ENCODE results near the gene RHOD.

Gene RHOD

GRCh38 chr11:67055812-67056211 is 835 bp upstream of the RHOD start:
- Histone ChIP-seq H3K4me3 (ENCODE audit: low read depth in 1 of 5, low read length in 5 of 5) (peak overlapping the region; percentile 56 to 75 (median 67)), H3K4me1 (ENCODE audit: control insufficient read depth in 5 of 5, insufficient read depth in 5 of 5, low read length in 5 of 5) (peaks cover 0 to 22% (median 21%) of the 10 kb centered on the region in 5 donors), H3K36me3 (ENCODE audit: control insufficient read depth in 5 of 5, insufficient read depth in 5 of 5, low read length in 5 of 5) (no peaks in the 10 kb centered on the region), H3K27ac (ENCODE audit: low read depth, low read length) (no peak overlapping the region), H3K9me3 (ENCODE audit: control insufficient read depth in 5 of 5, low read length in 5 of 5) (no peaks in the 10 kb centered on the region), H3K27me3 (ENCODE audit: control insufficient read depth in 5 of 5, insufficient read depth in 4 of 5, low read length in 5 of 5) (peaks cover 0 to 10% (median 6%) of the 10 kb centered on the region in 5 donors), H3K9ac (ENCODE audit: low read length in 5 of 5) (peak overlapping the region in 2 of 5 donors; percentile 38 to 76)

GRCh38 chr11:67057205-67057672 is 592 bp downstream of the RHOD start:
- Histone ChIP-seq H3K4me3 (ENCODE audit: low read depth in 1 of 5, low read length in 5 of 5) (peak overlapping the region; percentile 53 to 75 (median 67)), H3K9me3 (ENCODE audit: control insufficient read depth in 5 of 5, low read length in 5 of 5) (no peaks in the 10 kb centered on the region), H3K36me3 (ENCODE audit: control insufficient read depth in 5 of 5, insufficient read depth in 5 of 5, low read length in 5 of 5) (no peaks in the 10 kb centered on the region), H3K4me1 (ENCODE audit: control insufficient read depth in 5 of 5, insufficient read depth in 5 of 5, low read length in 5 of 5) (peaks cover 0 to 22% (median 21%) of the 10 kb centered on the region in 5 donors), H3K9ac (ENCODE audit: low read length in 5 of 5) (peak overlapping the region in 4 of 5 donors; percentile 24 to 75 (median 72)), H3K27ac (ENCODE audit: low read depth, low read length) (peak overlapping the region; percentile 16), H3K27me3 (ENCODE audit: control insufficient read depth in 5 of 5, insufficient read depth in 4 of 5, low read length in 5 of 5) (peaks cover 0 to 5% (median under 1%) of the 10 kb centered on the region in 5 donors)

GRCh38 chr11:67058506-67058905 is 1.9 kb downstream of the RHOD start:
- H3K9me3 ChIP-seq (ENCODE audit: control insufficient read depth in 5 of 5, low read length in 5 of 5): no peaks in the 10 kb centered on the region
- no peak overlapping the region for H3K9ac ChIP-seq (ENCODE audit: low read length in 5 of 5)
- peaks cover 0 to 22% (median 21%) of the 10 kb centered on the region in 5 donors for H3K4me1 ChIP-seq (ENCODE audit: control insufficient read depth in 5 of 5, insufficient read depth in 5 of 5, low read length in 5 of 5)
- peaks cover 0 to 2% (median 0%) of the 10 kb centered on the region in 5 donors for H3K27me3 ChIP-seq (ENCODE audit: control insufficient read depth in 5 of 5, insufficient read depth in 4 of 5, low read length in 5 of 5)
- H3K4me3 ChIP-seq (ENCODE audit: low read depth in 1 of 5, low read length in 5 of 5): no peak overlapping the region
- no peaks in the 10 kb centered on the region for H3K36me3 ChIP-seq (ENCODE audit: control insufficient read depth in 5 of 5, insufficient read depth in 5 of 5, low read length in 5 of 5)
- H3K27ac ChIP-seq (ENCODE audit: low read depth, low read length): no peak overlapping the region

GRCh38 chr11:67059671-67060070 is 3.0 kb downstream of the RHOD start:
- Histone ChIP-seq H3K9me3 (ENCODE audit: control insufficient read depth in 5 of 5, low read length in 5 of 5) (no peaks in the 10 kb centered on the region), H3K27me3 (ENCODE audit: control insufficient read depth in 5 of 5, insufficient read depth in 4 of 5, low read length in 5 of 5) (peaks cover 0 to 2% (median 0%) of the 10 kb centered on the region in 5 donors), H3K36me3 (ENCODE audit: control insufficient read depth in 5 of 5, insufficient read depth in 5 of 5, low read length in 5 of 5) (no peaks in the 10 kb centered on the region), H3K9ac (ENCODE audit: low read length in 5 of 5) (no peak overlapping the region), H3K4me1 (ENCODE audit: control insufficient read depth in 5 of 5, insufficient read depth in 5 of 5, low read length in 5 of 5) (peaks cover 0 to 22% (median 21%) of the 10 kb centered on the region in 5 donors), H3K4me3 (ENCODE audit: low read depth in 1 of 5, low read length in 5 of 5) (no peak overlapping the region), H3K27ac (ENCODE audit: low read depth, low read length) (no peak overlapping the region)

- peaks cover 0 to 2% (median 0%) of the 10 kb centered on the region in 5 donors for H3K27me3 ChIP-seq (ENCODE audit: control insufficient read depth in 5 of 5, insufficient read depth in 4 of 5, low read length in 5 of 5)
- no peak overlapping the region for H3K9ac ChIP-seq (ENCODE audit: low read length in 5 of 5)
- H3K4me1 ChIP-seq (ENCODE audit: control insufficient read depth in 5 of 5, insufficient read depth in 5 of 5, low read length in 5 of 5): peaks cover 0 to 22% (median 21%) of the 10 kb centered on the region in 5 donors
- H3K27ac ChIP-seq (ENCODE audit: low read depth, low read length): no peak overlapping the region
- no peak overlapping the region for H3K4me3 ChIP-seq (ENCODE audit: low read depth in 1 of 5, low read length in 5 of 5)
- H3K36me3 ChIP-seq (ENCODE audit: control insufficient read depth in 5 of 5, insufficient read depth in 5 of 5, low read length in 5 of 5): no peaks in the 10 kb centered on the region
- H3K9me3 ChIP-seq (ENCODE audit: control insufficient read depth in 5 of 5, low read length in 5 of 5): no peaks in the 10 kb centered on the region
Observed at GRCh38 chr11:67060111-67060522, 3.5 kb downstream of the RHOD start.

- H3K4me3 ChIP-seq (ENCODE audit: low read depth in 1 of 5, low read length in 5 of 5): no peak overlapping the region
- no peak overlapping the region for H3K27ac ChIP-seq (ENCODE audit: low read depth, low read length)
- H3K27me3 ChIP-seq (ENCODE audit: control insufficient read depth in 5 of 5, insufficient read depth in 4 of 5, low read length in 5 of 5): no peaks in the 10 kb centered on the region
- no peak overlapping the region for H3K9ac ChIP-seq (ENCODE audit: low read length in 5 of 5)
- no peaks in the 10 kb centered on the region for H3K9me3 ChIP-seq (ENCODE audit: control insufficient read depth in 5 of 5, low read length in 5 of 5)
- H3K36me3 ChIP-seq (ENCODE audit: control insufficient read depth in 5 of 5, insufficient read depth in 5 of 5, low read length in 5 of 5): peaks cover 0 to 3% (median 0%) of the 10 kb centered on the region in 5 donors
- H3K4me1 ChIP-seq (ENCODE audit: control insufficient read depth in 5 of 5, insufficient read depth in 5 of 5, low read length in 5 of 5): peaks cover 0 to under 1% (median under 1%) of the 10 kb centered on the region in 5 donors
Observed at GRCh38 chr11:67062526-67063373, 6.1 kb downstream of the RHOD start.

GRCh38 chr11:67066333-67066709 is 9.7 kb downstream of the RHOD start:
- H3K27me3 ChIP-seq (ENCODE audit: control insufficient read depth in 5 of 5, insufficient read depth in 4 of 5, low read length in 5 of 5): no peaks in the 10 kb centered on the region
- peaks cover 0 to 3% (median 0%) of the 10 kb centered on the region in 5 donors for H3K36me3 ChIP-seq (ENCODE audit: control insufficient read depth in 5 of 5, insufficient read depth in 5 of 5, low read length in 5 of 5)

GRCh38 chr11:67071420-67072284 is 15.0 kb downstream of the RHOD start:
- Histone ChIP-seq H3K4me3 (ENCODE audit: low read depth in 1 of 5, low read length in 5 of 5) (peak overlapping the region in 4 of 5 donors; percentile 47 to 64 (median 55)), H3K36me3 (ENCODE audit: control insufficient read depth in 5 of 5, insufficient read depth in 5 of 5, low read length in 5 of 5) (peaks cover 0 to 3% (median 0%) of the 10 kb centered on the region in 5 donors), H3K9ac (ENCODE audit: low read length in 5 of 5) (peak overlapping the region in 3 of 5 donors; percentile 35 to 44 (median 43)), H3K9me3 (ENCODE audit: control insufficient read depth in 5 of 5, low read length in 5 of 5) (no peaks in the 10 kb centered on the region), H3K27ac (ENCODE audit: low read depth, low read length) (no peak overlapping the region), H3K27me3 (ENCODE audit: control insufficient read depth in 5 of 5, insufficient read depth in 4 of 5, low read length in 5 of 5) (no peaks in the 10 kb centered on the region), H3K4me1 (ENCODE audit: control insufficient read depth in 5 of 5, insufficient read depth in 5 of 5, low read length in 5 of 5) (peaks cover 0 to 7% (median 6%) of the 10 kb centered on the region in 5 donors)

More at GRCh38 chr11:67066333-67066709, 9.7 kb downstream of the RHOD start:
- Histone ChIP-seq H3K4me3 (ENCODE audit: low read depth in 1 of 5, low read length in 5 of 5) (no peak overlapping the region), H3K9ac (ENCODE audit: low read length in 5 of 5) (no peak overlapping the region), H3K4me1 (ENCODE audit: control insufficient read depth in 5 of 5, insufficient read depth in 5 of 5, low read length in 5 of 5) (peaks cover 0 to 2% (median 2%) of the 10 kb centered on the region in 5 donors), H3K27ac (ENCODE audit: low read depth, low read length) (no peak overlapping the region), H3K9me3 (ENCODE audit: control insufficient read depth in 5 of 5, low read length in 5 of 5) (no peaks in the 10 kb centered on the region)

- no peaks in the 10 kb centered on the region for H3K9me3 ChIP-seq (ENCODE audit: control insufficient read depth in 5 of 5, low read length in 5 of 5)
- H3K27ac ChIP-seq (ENCODE audit: low read depth, low read length): no peak overlapping the region
- H3K27me3 ChIP-seq (ENCODE audit: control insufficient read depth in 5 of 5, insufficient read depth in 4 of 5, low read length in 5 of 5): no peaks in the 10 kb centered on the region
- no peaks in the 10 kb centered on the region for H3K36me3 ChIP-seq (ENCODE audit: control insufficient read depth in 5 of 5, insufficient read depth in 5 of 5, low read length in 5 of 5)
- peaks cover 0 to 7% (median 6%) of the 10 kb centered on the region in 5 donors for H3K4me1 ChIP-seq (ENCODE audit: control insufficient read depth in 5 of 5, insufficient read depth in 5 of 5, low read length in 5 of 5)
- H3K4me3 ChIP-seq (ENCODE audit: low read depth in 1 of 5, low read length in 5 of 5): no peak overlapping the region
- H3K9ac ChIP-seq (ENCODE audit: low read length in 5 of 5): no peak overlapping the region
Observed at GRCh38 chr11:67072295-67072694, 15.6 kb downstream of the RHOD start.

All from subcutaneous abdominal adipose tissue (tissue), 5 donors.